ENCODE measurements around the gene FAU. TPM values are rescaled to one million over a fixed set of nuclear protein-coding genes. Genes with fewer than 3 reads are reported as not detected.
A peak's percentile ranks its signal among the peaks of the same experiment; 100 is the strongest.

FAU gene
- total and polyA plus RNA-seq, 2 of the 13 experiments (the other 11 are each of a cell fraction or from before 2014, with no cell fraction given), result 374 to 869 TPM

- TF ChIP-seq SP2 (CRISPR knock-in tag; IDR thresholded peaks at IDR 0.05) (peak; percentile 77), KLF11 (CRISPR knock-in tag; IDR thresholded peaks at IDR 0.05) (peak; percentile 74; the same call in 1 of the 2 replicates), RFXAP (CRISPR knock-in tag; IDR thresholded peaks at IDR 0.05; ENCODE audit: borderline replicate concordance) (0 out of 2 replicates have a peak, but pooled peaks have one; percentile 74), ZNF691 (CRISPR knock-in tag; IDR thresholded peaks at IDR 0.05; ENCODE audit: borderline replicate concordance, low read depth) (peak; percentile 54; the same call in 1 of the 2 replicates), ZNF124 (CRISPR knock-in tag; IDR thresholded peaks at IDR 0.05) (no peak), ZSCAN12 (CRISPR knock-in tag; IDR thresholded peaks at IDR 0.05) (peak; percentile 40; the same call in 1 of the 2 replicates), ZNF770 (CRISPR knock-in tag; IDR thresholded peaks at IDR 0.05) (peak; percentile 43; the same call in 1 of the 2 replicates), ZNF605 (CRISPR knock-in tag; IDR thresholded peaks at IDR 0.05) (peak; percentile 82), ZNF790 (CRISPR knock-in tag; IDR thresholded peaks at IDR 0.05; ENCODE audit: borderline replicate concordance) (0 out of 2 replicates have a peak, but pooled peaks have one; percentile 77), ZNF761 (CRISPR knock-in tag; conservative IDR thresholded peaks at IDR 0.05) (0 out of 2 replicates have a peak, but pooled peaks have one; percentile 23), ELF4 (CRISPR knock-in tag; IDR thresholded peaks at IDR 0.05; ENCODE audit: borderline replicate concordance) (no peak), ZNF7 (CRISPR knock-in tag; IDR thresholded peaks at IDR 0.05) (0 out of 2 replicates have a peak, but pooled peaks have one; percentile 5), BATF2 (CRISPR knock-in tag; IDR thresholded peaks at IDR 0.05) (no peak), PITX1 (CRISPR knock-in tag; IDR thresholded peaks at IDR 0.05) (peak; percentile 54; the same call in 1 of the 2 replicates), TBP (CRISPR knock-in tag; IDR thresholded peaks at IDR 0.05) (no peak), FOSL2 (CRISPR knock-in tag; IDR thresholded peaks at IDR 0.05) (0 out of 2 replicates have a peak, but pooled peaks have one; percentile 9), ZNF543 (CRISPR knock-in tag; IDR thresholded peaks at IDR 0.05) (peak; percentile 77; the same call in 1 of the 2 replicates), SALL2 (CRISPR knock-in tag; IDR thresholded peaks at IDR 0.05) (peak; percentile 84), ZNF609 (CRISPR knock-in tag; IDR thresholded peaks at IDR 0.05; ENCODE audit: borderline replicate concordance) (0 out of 2 replicates have a peak, but pooled peaks have one; percentile 7), GATA4 (IDR thresholded peaks at IDR 0.05; ENCODE audit: borderline replicate concordance, low read depth) (peak; percentile 89; the same call in 1 of the 2 replicates), REPIN1 (CRISPR knock-in tag; IDR thresholded peaks at IDR 0.05; ENCODE audit: borderline replicate concordance, low read depth) (peak; percentile 76)
These were observed 10.0 kb downstream of the FAU start, which contains the start of gene TM7SF2 (continued) for GRCh38 chr11:65111744-65112545.

Data from HepG2 (cell line).